T47D (cell line): ENCODE data around the gene EFCAB13.

Experiments used
- DNase-seq, 2 experiments: peaks; one replicate each; pipeline versions ENCODE4 v3.0.0 to v3.0.0-alpha.2; 2011 to 2012; ENCODE audit warnings: low read depth in 1 of 2, low spot score in 1 of 2
- JUND ChIP-seq: IDR thresholded peaks from 2 replicates; pipeline ENCODE4 v1.6.1; 2012; ENCODE audit warnings: low read depth
- in situ Hi-C: cut with HindIII; loops from 2 replicates; pipeline ENCODE4 v1.10.0; 2016; ENCODE audit warnings: low sequenced_read_pairs, low pct_unique_long_range_greater_than_20kb

Gene EFCAB13

DNA sequence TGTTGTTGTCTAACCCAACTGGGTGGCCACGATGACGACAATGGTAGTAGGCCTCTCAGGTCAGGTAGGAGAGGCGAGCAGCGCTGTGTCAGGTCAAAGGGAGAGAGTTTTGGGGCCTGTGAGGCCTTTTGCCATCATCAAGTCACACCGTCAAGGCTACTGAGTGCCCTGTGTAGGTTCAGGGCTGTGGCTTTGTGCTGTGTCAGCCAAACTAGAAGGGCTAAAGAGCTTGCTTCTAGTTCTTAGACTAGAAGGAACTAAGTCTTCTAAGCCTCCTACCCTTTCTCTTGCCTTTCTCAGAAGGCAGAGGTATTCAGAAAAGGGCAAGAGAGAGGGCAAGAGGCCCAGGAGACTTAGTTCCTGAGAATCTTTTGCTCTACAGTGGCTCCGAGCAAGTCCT lies 25.0 kb upstream of the EFCAB13 start:
- DNase-seq = no peak
- in situ Hi-C loops = no loop called here
- no peak for TF ChIP-seq JUND

DNA sequence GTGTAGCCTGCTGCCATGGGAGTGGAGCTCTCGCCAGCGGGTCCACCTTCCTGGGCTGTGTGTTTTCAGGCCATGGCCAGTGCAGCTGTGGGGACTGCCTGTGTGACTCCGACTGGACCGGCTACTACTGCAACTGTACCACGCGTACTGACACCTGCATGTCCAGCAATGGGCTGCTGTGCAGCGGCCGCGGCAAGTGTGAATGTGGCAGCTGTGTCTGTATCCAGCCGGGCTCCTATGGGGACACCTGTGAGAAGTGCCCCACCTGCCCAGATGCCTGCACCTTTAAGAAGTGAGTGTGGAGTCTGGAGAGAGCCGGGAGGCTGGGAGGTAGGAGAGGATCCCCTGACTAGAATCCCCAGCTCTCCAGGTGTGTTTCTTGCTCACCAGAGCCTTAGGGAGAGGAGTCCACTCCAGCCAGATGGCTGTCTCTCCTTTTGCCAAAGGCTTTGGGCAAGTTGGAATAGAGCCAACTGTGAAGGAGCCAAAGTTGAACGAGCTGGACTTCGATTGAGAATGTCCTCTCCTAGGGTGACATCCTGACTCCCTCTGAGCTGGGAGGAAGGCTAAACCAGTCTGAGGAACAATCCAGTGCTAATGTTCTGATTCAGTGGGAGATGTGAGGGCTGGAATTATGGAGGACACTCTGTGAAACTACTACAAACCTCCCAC lies 24.4 kb upstream of the EFCAB13 start:
- peak in 1 of 2 experiments; percentile 65 for DNase-seq
- in situ Hi-C loops = no loop called here
- no peak for TF ChIP-seq JUND

DNA sequence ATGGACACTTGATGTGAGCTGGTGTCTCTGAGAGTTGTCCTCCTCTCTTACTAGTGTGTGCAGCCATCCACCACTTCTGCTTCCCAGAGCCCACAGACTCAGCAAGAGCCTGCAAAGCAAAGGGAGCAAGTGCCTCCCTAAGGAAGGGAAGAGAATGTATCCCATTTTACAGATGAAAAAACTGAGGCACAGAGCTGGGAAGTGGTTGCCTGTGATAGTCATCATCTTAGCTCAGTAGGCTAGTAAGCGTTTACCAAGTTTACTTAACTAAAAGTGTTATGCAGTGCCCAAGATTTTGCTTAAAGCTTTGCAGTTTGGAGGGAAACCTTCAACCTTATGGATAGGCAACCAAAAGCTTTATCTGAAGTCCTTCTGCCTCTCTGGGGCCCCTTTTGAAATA lies 23.0 kb upstream of the EFCAB13 start:
- in situ Hi-C loops = no loop called here
- no peak for DNase-seq
- no peak for TF ChIP-seq JUND

DNA sequence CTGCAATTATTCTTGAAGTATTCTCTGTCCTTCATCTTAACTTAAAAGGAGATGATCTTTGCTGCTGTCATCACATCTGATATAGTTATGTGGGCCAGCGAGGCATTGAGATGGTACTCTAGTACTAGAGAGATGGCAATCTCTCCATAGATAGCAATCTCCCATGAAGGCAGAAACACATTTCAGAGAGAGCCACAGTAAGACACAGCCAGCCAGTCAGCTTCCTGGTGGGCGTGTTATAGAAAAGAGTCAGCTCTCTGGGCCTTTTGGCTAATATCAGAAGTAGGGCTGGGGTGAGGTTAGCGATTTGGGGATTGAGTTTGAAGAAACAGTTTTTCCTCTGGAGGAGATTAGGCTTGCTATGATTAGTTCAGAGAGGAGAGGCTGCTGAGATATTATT lies 22.6 kb upstream of the EFCAB13 start:
- in situ Hi-C loops = no loop called here
- DNase-seq = no peak
- no peak for TF ChIP-seq JUND

DNA sequence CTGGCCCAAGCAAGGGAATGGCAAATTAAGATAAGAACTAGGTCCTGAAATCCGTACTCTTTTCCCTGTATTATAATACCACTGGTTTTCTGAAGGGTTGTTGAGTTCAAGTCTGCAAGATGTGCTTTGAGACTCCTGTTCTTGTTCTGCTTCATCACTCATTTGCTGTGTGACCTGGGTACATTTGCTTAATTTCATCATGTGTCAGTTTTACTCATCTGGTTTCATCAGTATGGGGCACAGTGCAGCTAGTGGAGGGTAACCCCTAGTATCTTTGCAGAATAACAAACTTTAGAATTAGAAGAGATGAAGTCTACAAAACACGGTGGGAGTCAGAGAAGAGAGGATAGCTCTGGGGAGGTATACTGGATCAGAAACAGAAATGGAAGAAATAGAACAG lies 21.9 kb upstream of the EFCAB13 start:
- DNase-seq = no peak
- no peak for TF ChIP-seq JUND
- in situ Hi-C loops = no loop called here

DNA sequence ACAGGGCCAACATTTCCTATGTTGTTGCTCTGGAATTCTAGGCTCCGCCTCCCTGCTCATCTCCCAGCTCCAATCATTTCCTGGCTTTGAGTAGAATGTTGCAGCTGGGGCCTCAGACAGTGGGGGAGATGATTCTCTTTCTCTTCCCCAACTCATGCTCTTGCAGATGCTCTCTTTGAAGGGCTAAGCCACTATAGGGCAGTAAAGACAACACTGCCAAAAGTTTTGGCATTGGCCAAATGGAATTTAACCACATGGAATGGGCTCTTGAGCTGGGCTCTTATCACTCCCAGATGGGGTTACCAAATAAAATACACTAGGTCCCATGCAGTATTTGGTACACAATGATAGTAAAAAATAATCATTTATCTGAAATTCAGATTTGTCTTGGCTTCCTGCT lies 19.6 kb upstream of the EFCAB13 start:
- DNase-seq = no peak
- in situ Hi-C loops = no loop called here
- no peak for TF ChIP-seq JUND

DNA sequence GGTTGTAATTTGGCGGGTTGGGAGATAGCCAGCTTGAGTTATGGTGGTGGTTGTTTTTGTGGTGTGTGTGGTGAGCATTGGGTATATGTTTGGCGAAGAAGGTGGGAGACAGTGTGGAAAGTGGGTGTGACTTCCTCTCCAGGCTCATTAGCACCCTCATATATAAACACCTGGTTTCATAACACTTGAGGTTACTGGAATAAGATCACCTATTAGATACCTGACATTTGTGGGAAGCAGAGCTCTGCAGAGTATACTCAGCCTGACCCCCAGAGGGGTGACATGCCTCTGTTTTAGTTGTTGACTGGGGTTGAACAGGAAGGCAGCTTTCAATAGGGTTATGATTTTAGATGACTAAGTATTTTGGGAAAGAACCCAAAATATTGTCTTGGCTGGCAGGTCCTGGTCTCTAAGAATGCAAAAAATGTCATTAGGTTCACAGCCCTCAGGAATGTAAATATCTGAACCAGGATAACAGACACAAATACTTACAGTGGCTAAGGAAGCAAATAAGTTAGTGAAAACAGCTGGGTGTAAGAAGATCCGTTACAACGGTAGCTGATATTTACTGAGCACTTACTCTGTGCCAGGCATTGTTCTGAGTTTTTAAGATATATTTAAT lies 18.3 kb upstream of the EFCAB13 start:
- peak in 1 of 2 experiments; percentile 85 for DNase-seq
- TF ChIP-seq JUND = no peak; the same call in 1 of the 2 replicates

DNA sequence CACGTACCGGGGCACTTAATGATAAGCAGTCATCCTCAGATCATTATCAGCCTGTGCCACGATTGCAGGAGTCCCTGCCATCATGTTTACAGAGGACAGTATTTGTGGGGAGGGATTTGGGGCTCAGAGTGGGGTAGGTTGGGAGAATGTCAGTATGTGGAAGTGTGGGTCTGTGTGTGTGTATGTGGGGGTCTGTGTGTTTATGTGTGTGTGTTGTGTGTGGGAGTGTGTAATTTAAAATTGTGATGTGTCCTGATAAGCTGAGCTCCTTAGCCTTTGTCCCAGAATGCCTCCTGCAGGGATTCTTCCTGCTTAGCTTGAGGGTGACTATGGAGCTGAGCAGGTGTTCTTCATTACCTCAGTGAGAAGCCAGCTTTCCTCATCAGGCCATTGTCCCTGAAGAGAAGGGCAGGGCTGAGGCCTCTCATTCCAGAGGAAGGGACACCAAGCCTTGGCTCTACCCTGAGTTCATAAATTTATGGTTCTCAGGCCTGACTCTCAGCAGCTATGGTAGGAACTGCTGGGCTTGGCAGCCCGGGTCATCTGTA lies 13.5 kb upstream of the EFCAB13 start:
- in situ Hi-C loops = no loop called here
- no peak for DNase-seq
- TF ChIP-seq JUND = no peak

More for the DNA sequence above, 18.3 kb upstream of the EFCAB13 start:
- in situ Hi-C loops = no loop called here

DNA sequence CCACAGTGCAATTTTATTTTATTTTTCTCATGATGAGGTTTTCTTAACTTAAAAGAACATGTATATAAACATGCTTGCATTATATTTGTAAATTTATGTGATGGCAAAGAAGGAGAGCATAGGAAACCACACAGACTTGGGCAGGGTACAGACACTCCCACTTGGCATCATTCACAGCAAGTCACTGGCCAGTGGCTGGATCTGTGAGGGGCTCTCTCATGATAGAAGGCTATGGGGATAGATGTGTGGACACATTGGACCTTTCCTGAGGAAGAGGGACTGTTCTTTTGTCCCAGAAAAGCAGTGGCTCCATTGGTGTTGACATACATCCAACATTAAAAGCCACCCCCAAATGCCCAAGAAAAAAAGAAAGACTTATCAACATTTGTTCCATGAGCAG lies 12.3 kb upstream of the EFCAB13 start:
- no peak for TF ChIP-seq JUND
- no peak for DNase-seq
- in situ Hi-C loops = no loop called here

DNA sequence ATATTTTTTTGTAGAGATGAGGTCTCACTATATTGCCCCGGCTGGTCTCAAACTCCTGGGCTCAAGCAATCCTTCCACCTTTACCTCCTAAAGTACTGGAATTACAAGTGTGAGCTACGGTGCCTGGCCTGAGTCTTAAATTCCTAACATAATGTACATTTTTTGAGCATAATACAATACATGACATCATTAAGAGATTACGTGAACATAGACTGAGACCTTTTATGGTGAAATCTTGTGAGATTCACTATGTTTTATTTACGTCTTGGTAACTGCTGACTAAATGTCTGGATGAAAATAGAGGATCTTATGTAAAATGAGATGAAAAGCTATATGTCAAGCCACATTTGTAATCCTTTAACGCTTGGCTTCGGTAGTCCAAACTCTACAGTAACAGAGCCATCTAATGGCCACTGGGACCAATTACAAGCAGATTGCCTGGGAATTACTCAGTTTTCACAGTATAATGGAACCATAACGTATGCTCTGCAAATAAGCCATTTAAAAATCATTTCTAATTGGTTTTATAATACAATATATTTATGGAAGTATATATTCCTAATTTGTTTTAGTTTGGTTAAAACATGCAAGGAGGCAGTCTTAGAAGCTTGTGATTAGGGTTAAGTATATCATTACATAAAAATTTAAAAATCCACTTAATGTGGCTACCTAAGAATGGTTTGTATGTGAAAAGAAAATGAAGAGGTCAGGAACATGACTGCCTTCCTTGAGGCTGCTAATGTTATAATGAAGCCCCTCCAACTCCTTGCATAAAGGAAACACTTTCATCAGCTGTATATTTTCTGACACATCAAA lies 8.1 kb upstream of the EFCAB13 start:
- in situ Hi-C loops = no loop called here
- peak; percentile 55 to 80 for DNase-seq
- no peak for TF ChIP-seq JUND

DNA sequence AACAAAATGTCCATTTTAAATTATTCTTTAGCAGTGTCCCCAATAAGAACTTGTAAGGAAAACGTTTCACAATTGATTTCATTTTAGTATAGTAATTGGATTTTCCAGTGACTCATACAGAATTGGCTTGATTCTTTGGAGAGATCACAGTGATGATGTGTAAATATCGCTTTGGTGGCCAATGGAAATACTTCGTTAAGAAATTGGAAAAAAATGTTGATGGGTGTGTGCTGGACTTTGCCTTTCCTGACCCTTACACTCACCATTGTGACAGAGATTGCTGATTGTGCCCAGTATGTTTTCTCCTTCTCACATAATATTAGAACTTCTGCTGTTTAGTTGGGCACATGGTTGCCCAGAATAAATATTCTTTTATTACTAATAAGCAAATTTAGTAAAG lies 7.4 kb upstream of the EFCAB13 start:
- TF ChIP-seq JUND = no peak
- in situ Hi-C loops = no loop called here
- DNase-seq = no peak

DNA sequence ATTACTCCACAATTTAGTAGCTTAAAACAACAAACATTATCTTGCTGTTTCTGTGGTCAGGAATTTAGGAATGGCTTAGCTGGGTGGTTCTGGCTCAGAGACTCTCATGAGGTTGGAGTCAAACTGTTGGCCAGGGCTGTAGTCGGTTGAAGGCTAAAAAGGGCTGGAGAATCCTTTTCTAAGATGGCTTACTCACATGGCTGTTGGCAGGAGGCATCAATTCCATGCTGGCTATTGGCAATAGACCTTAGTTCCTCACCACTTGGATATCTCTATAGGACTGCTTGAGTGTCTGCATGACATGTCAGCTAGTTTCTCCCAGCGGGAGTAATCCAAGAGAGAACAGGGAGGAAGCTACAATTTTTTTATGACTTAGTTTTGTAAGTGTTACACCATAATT lies 6.6 kb upstream of the EFCAB13 start:
- DNase-seq = no peak
- in situ Hi-C loops = no loop called here
- no peak for TF ChIP-seq JUND
